A673 (cell line): Measurements from ENCODE around the gene MRPL45. TPM values are rescaled to one million over a fixed set of nuclear protein-coding genes. Genes with fewer than 3 reads are reported as not detected.
"Not testable (repeated sequence)": the region's sequence is repeated elsewhere in the genome, so short reads cannot be mapped to it uniquely, and the experiment has no call there.

ENCODE experiments used
- BruUV-seq: library from RNA; stranded (reverse); fragments of 400-500 nt; replicated peaks from 2 replicates; lab custom pipeline; 2021; lab: Mats Ljungman, UMichigan
- CTCF ChIA-PET: fragments of 300-600 bp; sonication (Branson Sonifier 250); formaldehyde crosslinking; loops from one replicate; lab custom pipeline; 2022; ENCODE audit warnings: antibody characterized with exemption; lab: Charles Lee
- POLR2A ChIA-PET: fragments of 300-600 bp; sonication (Branson Sonifier 250); formaldehyde crosslinking; loops from one replicate; lab custom pipeline; 2022; ENCODE audit warnings: antibody characterized with exemption; ENCODE audit not compliant: low non-redundant PET; lab: Charles Lee
- DNase-seq: peaks from one replicate; pipeline ENCODE4 v3.0.0-alpha.2; 2015; ENCODE audit warnings: low spot score
- H3K27ac ChIP-seq: fragments of 200-600 bp; sonication (generic); 2 replicates; pipeline ENCODE4 v1.5.1; 2016; ENCODE audit warnings: mixed run types, low read depth, mild to moderate bottlenecking, mixed read lengths, antibody characterized with exemption, low read length; ENCODE audit not compliant: poor library complexity, severe bottlenecking
- H3K27me3 ChIP-seq: fragments of 200-600 bp; sonication (generic); replicated peaks from 2 replicates; pipeline ENCODE4 v1.6.1; 2017; ENCODE audit warnings: mixed run types, low read depth, mild to moderate bottlenecking, mixed read lengths, antibody characterized with exemption, low read length; ENCODE audit not compliant: insufficient read depth, poor library complexity
- H3K36me3 ChIP-seq: fragments of 200-600 bp; sonication (generic); 2 replicates; pipeline ENCODE4 v1.6.1; 2016; ENCODE audit warnings: mixed run types, mild to moderate bottlenecking, mixed read lengths, antibody characterized with exemption, low read length; ENCODE audit not compliant: insufficient read depth, poor library complexity, severe bottlenecking
- H3K4me1 ChIP-seq: fragments of 200-600 bp; sonication (generic); 2 replicates; pipeline ENCODE4 v1.6.1; 2017; ENCODE audit warnings: mixed run types, mild to moderate bottlenecking, mixed read lengths, antibody characterized with exemption, low read length; ENCODE audit not compliant: insufficient read depth, poor library complexity, severe bottlenecking
- H3K4me3 ChIP-seq: fragments of 200-600 bp; sonication (generic); 2 replicates; pipeline ENCODE4 v1.5.1; 2016; ENCODE audit warnings: low read depth, mixed run types, mild to moderate bottlenecking, mixed read lengths, low read length; ENCODE audit not compliant: poor library complexity, severe bottlenecking
- H3K9me3 ChIP-seq: fragments of 200-600 bp; sonication (generic); 2 replicates; pipeline ENCODE4 v1.6.1; 2016; ENCODE audit warnings: mixed run types, low read depth, mild to moderate bottlenecking, mixed read lengths, antibody characterized with exemption, low read length; ENCODE audit not compliant: poor library complexity, severe bottlenecking
- intact Hi-C: fragments of 100-400 bp; cut with micrococcal nuclease; formaldehyde crosslinking; loops from one replicate; pipeline ENCODE4 v1.10.0; 2022; ENCODE audit not compliant: unreplicated experiment
- total RNA-seq: library from RNA; stranded (reverse); gene quantifications from 2 replicates; pipeline ENCODE4 v1.2.3, GENCODE V29; 2021

Gene MRPL45
- total RNA-seq, 1 experiment from 2014 or later, result 34.4 TPM

DNA sequence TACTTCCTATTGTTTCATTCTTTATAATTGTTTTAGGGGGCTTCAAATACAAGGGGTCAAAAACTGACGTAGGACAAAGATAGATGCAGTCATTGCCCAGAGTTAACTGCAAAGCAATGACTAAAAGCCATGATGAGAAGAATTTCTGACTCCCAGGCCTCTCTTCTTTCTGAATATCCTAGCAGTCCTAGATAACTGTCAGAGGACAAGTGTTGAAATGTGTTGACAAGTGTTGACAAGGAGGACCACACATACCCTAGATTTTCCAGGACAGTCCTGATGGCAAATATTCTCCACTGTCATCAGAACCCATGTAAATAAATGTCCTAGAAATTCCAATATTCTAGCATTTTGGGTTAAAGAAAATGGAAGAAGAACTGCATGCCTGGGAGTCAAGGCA, 27.9 kb upstream of the MRPL45 start:
- H3K27me3 ChIP-seq, BruUV-seq, POLR2A ChIA-PET, H3K9me3 ChIP-seq, CTCF ChIA-PET, H3K27ac ChIP-seq, intact Hi-C loops, H3K4me3 ChIP-seq, DNase-seq, H3K36me3 ChIP-seq, H3K4me1 ChIP-seq: not testable (repeated sequence)

DNA sequence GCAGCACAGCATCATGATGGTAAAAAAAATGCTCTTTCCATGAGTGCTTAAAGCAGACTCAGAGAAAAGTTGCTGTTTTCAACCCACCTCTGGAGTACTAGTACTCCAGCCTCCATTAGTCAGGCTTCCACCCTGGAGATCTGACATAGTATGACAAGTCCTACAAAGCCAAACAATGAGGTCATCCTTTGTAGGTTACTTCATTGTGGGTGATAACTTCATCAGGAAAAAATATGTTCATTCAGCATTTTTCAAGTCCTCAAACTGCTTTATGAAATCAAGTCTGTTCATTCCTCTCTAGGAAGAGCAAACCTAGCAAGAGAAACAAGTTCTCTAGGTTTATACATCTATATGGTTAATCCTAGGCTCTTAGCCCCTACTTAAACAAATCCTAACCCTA, 27.4 kb upstream of the MRPL45 start:
- DNase-seq, H3K4me3 ChIP-seq, POLR2A ChIA-PET, H3K9me3 ChIP-seq, intact Hi-C loops, H3K36me3 ChIP-seq, H3K4me1 ChIP-seq, H3K27me3 ChIP-seq, CTCF ChIA-PET, BruUV-seq, H3K27ac ChIP-seq: not testable (repeated sequence)

DNA sequence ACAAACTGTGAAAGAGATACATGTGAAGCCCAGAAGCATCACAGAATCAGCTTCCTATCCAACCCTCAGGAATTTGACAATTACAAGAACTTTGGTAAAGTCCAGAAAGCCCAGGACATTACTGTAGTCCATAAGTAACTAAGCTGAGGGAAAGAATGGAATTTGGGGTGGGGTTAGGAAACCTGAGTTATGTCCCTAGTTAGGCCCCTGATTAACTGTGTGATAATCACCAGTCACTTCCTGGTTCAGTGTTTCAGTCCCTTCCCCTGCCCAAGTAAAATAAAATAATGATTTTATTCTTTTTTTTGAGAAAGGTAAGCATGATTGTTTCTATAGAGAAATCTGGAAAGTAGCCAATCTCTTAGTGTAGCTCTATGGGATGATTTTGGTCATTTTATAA, 11.0 kb upstream of the MRPL45 start:
- CTCF ChIA-PET, H3K9me3 ChIP-seq, DNase-seq, BruUV-seq, H3K27ac ChIP-seq, H3K36me3 ChIP-seq, H3K4me3 ChIP-seq, POLR2A ChIA-PET, H3K4me1 ChIP-seq, H3K27me3 ChIP-seq, intact Hi-C loops: not testable (repeated sequence)

DNA sequence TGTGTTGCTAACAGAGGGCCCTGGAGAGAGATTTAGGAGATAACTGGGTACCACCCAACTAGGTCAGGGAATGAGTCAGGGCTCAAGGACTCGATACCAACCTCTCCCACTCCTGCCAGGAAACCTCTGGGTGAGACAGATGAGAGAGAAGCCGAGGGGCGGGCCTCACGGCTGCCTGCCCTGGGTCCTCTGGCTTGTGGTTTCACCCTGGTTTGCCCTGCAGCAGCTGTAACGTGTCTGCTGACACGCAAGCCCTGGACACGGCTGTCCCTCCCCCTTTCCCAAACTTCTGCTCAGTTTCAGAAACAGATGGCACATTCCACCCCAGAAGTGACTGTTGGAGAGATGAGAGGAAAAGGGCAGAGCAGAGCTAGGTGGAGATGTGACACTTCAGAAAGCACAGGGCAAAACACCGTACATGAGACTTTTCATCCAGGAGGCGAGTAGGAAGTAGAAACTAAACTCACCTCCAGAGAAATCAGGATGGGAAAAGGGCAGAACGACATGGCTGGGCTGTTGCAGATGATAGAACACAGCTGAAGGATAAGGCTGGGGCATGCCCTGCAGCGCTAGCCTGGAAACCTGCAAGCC, 10.4 kb upstream of the MRPL45 start:
- H3K4me3 ChIP-seq, H3K27me3 ChIP-seq, POLR2A ChIA-PET, CTCF ChIA-PET, H3K4me1 ChIP-seq, BruUV-seq, H3K27ac ChIP-seq, DNase-seq, H3K36me3 ChIP-seq, H3K9me3 ChIP-seq, intact Hi-C loops: not testable (repeated sequence)

DNA sequence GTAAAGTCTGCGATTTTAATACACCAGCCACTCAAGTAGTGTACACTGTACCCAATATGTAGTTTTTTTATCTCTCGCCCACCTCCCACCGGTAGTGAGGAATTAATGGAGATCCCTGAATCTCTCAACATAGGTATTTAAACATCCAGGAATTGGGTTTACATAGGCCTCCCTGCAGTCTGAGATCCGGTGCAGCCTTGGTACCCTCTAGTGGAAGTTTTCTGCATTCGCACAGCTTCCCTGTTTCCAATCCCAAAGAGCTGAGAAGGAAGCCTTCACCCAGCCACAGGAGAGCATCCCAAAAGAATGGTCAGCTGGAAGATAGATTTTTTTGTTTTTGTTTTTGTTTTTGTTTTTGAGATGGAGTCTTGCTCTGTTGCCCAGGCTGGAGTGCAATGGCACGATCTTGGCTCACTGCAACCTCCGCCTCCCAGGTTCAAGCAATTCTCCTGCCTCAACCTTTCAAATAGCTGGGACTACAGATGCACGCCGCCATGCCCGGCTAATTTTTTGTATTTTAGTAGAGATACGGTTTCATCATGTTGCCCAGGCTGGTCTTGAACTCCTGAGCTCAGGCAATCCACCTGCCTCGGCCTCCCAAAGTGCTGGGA, 8.6 kb upstream of the MRPL45 start:
- intact Hi-C loops, H3K36me3 ChIP-seq, POLR2A ChIA-PET, H3K4me1 ChIP-seq, BruUV-seq, H3K27me3 ChIP-seq, H3K9me3 ChIP-seq, H3K27ac ChIP-seq, H3K4me3 ChIP-seq, CTCF ChIA-PET: not testable (repeated sequence)
- peak; percentile 1 for DNase-seq

DNA sequence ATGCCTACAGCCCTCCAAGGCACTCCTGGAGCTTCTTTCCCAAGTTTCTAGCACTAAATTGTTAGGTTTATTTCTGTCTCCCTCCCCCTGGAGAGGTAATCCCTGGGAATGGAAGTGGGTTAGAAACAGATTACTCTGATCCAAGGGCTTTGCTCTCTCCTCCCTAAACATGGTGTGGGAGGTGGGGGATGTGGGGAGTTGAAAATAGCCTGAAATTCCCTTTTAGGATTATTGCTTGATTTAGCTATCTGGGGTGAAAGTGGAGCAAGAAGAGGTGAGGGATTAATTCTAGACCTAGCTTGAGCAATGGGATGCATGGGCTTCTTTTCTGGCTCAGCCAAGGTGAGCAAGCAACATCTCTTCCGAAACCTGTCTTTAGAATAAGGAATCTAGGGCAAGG, 7.2 kb upstream of the MRPL45 start:
- POLR2A ChIA-PET, H3K9me3 ChIP-seq, CTCF ChIA-PET, H3K36me3 ChIP-seq, H3K4me3 ChIP-seq, H3K27ac ChIP-seq, H3K4me1 ChIP-seq, DNase-seq, H3K27me3 ChIP-seq, intact Hi-C loops, BruUV-seq: not testable (repeated sequence)

DNA sequence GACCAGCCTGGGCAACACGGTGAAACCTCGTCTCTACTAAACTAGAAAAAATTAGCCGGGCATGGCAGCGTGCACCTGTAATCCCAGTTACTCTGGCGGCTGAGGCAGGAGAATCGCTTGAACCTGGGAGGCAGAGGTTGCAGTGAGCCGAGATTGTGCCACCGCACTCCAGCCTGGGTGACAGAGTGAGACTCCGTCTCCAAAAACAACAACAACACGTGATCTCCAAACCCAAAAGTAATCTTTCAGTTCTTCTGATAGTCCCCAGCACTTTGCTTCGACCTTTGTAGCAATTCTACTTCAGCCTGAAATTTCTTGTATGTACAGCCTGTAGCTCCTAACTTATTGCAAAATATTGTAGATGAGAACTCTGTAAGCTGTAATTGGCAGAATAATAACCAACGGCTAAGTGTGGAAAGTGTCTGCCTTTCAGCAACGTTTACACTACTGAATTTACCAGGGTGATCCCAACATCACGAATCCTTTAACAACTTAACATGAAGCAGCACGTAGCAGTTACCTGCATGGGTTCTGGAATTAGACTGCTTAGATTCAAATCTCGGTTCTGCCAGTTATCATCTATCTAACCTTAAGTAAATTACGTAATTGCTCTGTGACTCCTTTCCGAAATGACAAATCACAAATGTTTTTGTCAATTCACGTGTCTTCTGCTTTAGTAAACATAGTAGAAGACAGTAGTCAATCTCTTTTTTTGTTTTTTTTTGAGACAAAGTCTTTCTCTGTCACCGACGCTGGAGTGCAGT, 1.2 kb upstream of the MRPL45 start:
- POLR2A ChIA-PET, H3K27me3 ChIP-seq, H3K4me1 ChIP-seq, H3K27ac ChIP-seq, H3K9me3 ChIP-seq, H3K4me3 ChIP-seq, CTCF ChIA-PET, DNase-seq, H3K36me3 ChIP-seq, BruUV-seq, intact Hi-C loops: not testable (repeated sequence)
